DND-41 (cell line): Measurements from ENCODE around the gene NR2F1.

ENCODE experiments used
- ATAC-seq: fragments of 200-7000 bp; cut with Tn5 transposase; 3 replicates; pipeline ENCODE4 v1.9.1; 2021; ENCODE audit warnings: low read depth; ENCODE audit not compliant: insufficient read depth
- DNase-seq: peaks from one replicate; pipeline ENCODE4 v3.0.0-alpha.2; 2020
- H2AFZ ChIP-seq: 2 replicates; pipeline ENCODE4 v1.6.0; 2012; ENCODE audit warnings: low read depth, low read length
- H3K27ac ChIP-seq: 2 replicates; pipeline ENCODE4 v1.5.1; 2012; ENCODE audit warnings: low read length, inconsistent platforms
- H3K27me3 ChIP-seq: fragments of 200-600 bp; sonication (generic); 2 replicates; pipeline ENCODE4 v1.6.0; 2012; ENCODE audit warnings: low read length, mild to moderate bottlenecking, inconsistent platforms; ENCODE audit not compliant: insufficient read depth, poor library complexity
- H3K36me3 ChIP-seq: 2 replicates; pipeline ENCODE4 v1.5.1; 2012; ENCODE audit warnings: low read length, inconsistent platforms; ENCODE audit not compliant: insufficient read depth
- H3K4me1 ChIP-seq: 2 replicates; pipeline ENCODE4 v1.5.1; 2012; ENCODE audit warnings: mild to moderate bottlenecking, low read length; ENCODE audit not compliant: insufficient read depth
- H3K4me2 ChIP-seq: 2 replicates; pipeline ENCODE4 v1.6.0; 2012; ENCODE audit warnings: mild to moderate bottlenecking, moderate library complexity, low read length, inconsistent platforms; ENCODE audit not compliant: insufficient read depth
- H3K4me3 ChIP-seq, 2 experiments: fragments of 200-600 bp in 1 of 2; shearing (Covaris generic) in 1 of 2; 2 replicates each; pipeline ENCODE4 v1.5.1; 2012 to 2016; ENCODE audit warnings: inconsistent platforms in 2 of 2, low read length in 2 of 2, mild to moderate bottlenecking in 2 of 2, low read depth in 1 of 2, moderate library complexity in 1 of 2
- H3K79me2 ChIP-seq: 2 replicates; pipeline ENCODE4 v1.6.0; 2012; ENCODE audit warnings: low read length, inconsistent platforms; ENCODE audit not compliant: insufficient read depth
- H3K9ac ChIP-seq: 2 replicates; pipeline ENCODE4 v1.6.0; 2012; ENCODE audit warnings: low read depth, mild to moderate bottlenecking, inconsistent platforms, low read length, moderate library complexity
- H3K9me3 ChIP-seq: 2 replicates; pipeline ENCODE4 v1.5.1; 2012; ENCODE audit warnings: low read length, moderate library complexity, mild to moderate bottlenecking, inconsistent platforms; ENCODE audit not compliant: insufficient read depth, severe bottlenecking
- H4K20me1 ChIP-seq: 2 replicates; pipeline ENCODE4 v1.6.0; 2012; ENCODE audit warnings: low read length; ENCODE audit not compliant: insufficient read depth
- CTCF ChIP-seq: IDR thresholded peaks from 2 replicates; pipeline ENCODE4 v1.5.1; 2012; ENCODE audit warnings: borderline replicate concordance, low read length, moderate library complexity, mild to moderate bottlenecking; ENCODE audit not compliant: poor library complexity, severe bottlenecking; ENCODE audit errors: extremely low read depth
- EZH2 ChIP-seq: IDR thresholded peaks from 3 replicates; pipeline ENCODE4 v1.6.1; 2012; ENCODE audit warnings: borderline replicate concordance, low read depth, mild to moderate bottlenecking, moderate library complexity, low read length, inconsistent platforms; ENCODE audit not compliant: severe bottlenecking

NR2F1 gene

DNA sequence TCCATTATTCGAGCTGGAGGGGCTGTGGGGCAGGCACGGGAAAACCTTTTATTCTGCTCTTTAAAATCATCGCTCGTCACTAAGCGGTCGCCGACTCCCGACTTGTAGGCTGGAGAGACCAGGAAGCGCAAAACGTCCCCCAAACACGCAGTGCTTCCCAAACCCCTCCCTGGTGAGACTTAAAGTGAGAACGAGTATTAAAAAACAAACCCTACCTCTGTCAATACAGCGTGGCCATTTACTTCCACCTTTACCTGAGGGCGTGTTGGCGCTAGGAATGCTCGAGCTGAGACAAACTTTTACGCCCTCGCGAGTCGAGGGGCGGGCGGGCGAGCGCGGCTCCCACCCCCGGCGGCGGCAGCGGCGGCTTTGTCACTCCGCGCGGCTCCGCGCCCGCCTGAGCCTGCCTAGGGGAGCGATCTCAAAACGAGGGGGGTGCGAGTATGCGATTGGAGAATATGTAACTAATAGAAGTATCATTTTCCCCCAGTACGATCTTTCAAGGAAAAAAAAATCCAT, 2.0 kb upstream of the NR2F1 start, which contains the start of gene NR2F1-AS1:
Gene NR2F1-AS1, minus strand, starts transcription at position 293 of the 519 bp plus-strand sequence.
- no peak for ATAC-seq
- peak within 1 kb of the TSS; percentile 52 for H3K4me2 ChIP-seq
- H2AFZ ChIP-seq: peak within 1 kb of the TSS; percentile 58
- no peaks in the 10 kb centered on the region for H3K36me3 ChIP-seq
- TF ChIP-seq CTCF: no peak
- TF ChIP-seq EZH2: no peak
- H3K27me3 ChIP-seq: peaks cover 33% of the 10 kb centered on the region
- no peak for DNase-seq
- H3K4me1 ChIP-seq: peaks cover 23% of the 10 kb centered on the region
- no peaks in the 10 kb centered on the region for H3K79me2 ChIP-seq
- H4K20me1 ChIP-seq: no peaks in the 10 kb centered on the region
- peak within 1 kb of the TSS in 1 of 2 experiments; percentile 39; a peak in 2 of 4 replicates for H3K4me3 ChIP-seq
- H3K27ac ChIP-seq: no peak within 1 kb of the TSS
- no peak within 1 kb of the TSS for H3K9ac ChIP-seq
- H3K9me3 ChIP-seq: no peaks in the 10 kb centered on the region

DNA sequence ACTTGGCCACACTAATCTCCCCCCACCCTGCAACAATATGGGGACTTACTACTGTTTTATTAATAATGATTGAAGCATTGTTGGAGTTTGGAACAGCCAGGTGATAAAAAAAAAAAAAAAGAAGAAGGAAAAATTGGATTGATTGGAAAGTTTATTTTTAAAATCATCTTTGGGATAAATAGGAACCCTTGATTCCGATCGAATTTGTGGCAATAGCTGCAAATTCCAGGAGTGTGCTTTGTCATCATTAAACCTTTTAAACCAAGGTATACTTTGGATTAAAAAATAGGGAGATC, 907 bp upstream of the NR2F1 start:
- H2AFZ ChIP-seq: peak overlapping the region; percentile 58

DNA sequence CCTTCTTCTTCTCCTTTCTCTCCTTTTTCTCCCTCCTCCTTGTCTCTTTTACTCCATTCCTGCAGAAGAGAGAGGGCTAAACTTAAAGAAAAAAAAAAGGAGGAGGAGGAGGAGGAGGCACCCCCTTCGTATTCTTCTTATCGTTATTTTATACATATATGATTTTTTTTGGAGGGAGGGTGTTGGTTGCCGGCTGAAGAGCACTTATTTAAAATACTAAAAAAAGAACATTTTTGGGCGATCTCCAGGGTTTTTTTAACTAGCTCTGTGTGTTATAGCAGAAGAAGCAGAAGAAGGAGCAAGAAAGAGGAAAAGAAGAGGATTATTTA, 381 bp downstream of the NR2F1 start:
- H3K27ac ChIP-seq: no peak overlapping the region
- ATAC-seq (no peak), DNase-seq (no peak)
- H3K9me3 ChIP-seq: no peaks in the 10 kb centered on the region
- no peaks in the 10 kb centered on the region for H4K20me1 ChIP-seq
- peaks cover 33% of the 10 kb centered on the region for H3K27me3 ChIP-seq
- H3K4me3 ChIP-seq: no peak overlapping the region
- H3K9ac ChIP-seq: no peak overlapping the region; the same call in 1 of the 2 replicates
- no peaks in the 10 kb centered on the region for H3K36me3 ChIP-seq
- TF ChIP-seq EZH2: no peak
- no peak for TF ChIP-seq CTCF
- H2AFZ ChIP-seq: no peak overlapping the region
- H3K79me2 ChIP-seq: no peaks in the 10 kb centered on the region
- H3K4me2 ChIP-seq: peak overlapping the region; percentile 61; the same call in 1 of the 2 replicates
- H3K4me1 ChIP-seq: peaks cover 24% of the 10 kb centered on the region

More for the DNA sequence above, 907 bp upstream of the NR2F1 start:
- Histone ChIP-seq H3K27ac (no peak overlapping the region), H3K4me3 (peak overlapping the region in 1 of 2 experiments; percentile 39; a peak in 1 of 4 replicates), H3K27me3 (peaks cover 33% of the 10 kb centered on the region), H3K36me3 (no peaks in the 10 kb centered on the region), H3K4me1 (peaks cover 24% of the 10 kb centered on the region), H3K9me3 (no peaks in the 10 kb centered on the region), H3K79me2 (no peaks in the 10 kb centered on the region), H3K9ac (no peak overlapping the region), H3K4me2 (peak overlapping the region; percentile 52), H4K20me1 (no peaks in the 10 kb centered on the region)
- DNase-seq (no peak), ATAC-seq (no peak)
- TF ChIP-seq CTCF: no peak
- TF ChIP-seq EZH2: no peak
